ENCODE data around the gene RTKN. TPM values are rescaled to one million over a fixed set of nuclear protein-coding genes. Genes with fewer than 3 reads are reported as not detected.
"Not testable (repeated sequence)": the region's sequence is repeated elsewhere in the genome, so short reads cannot be mapped to it uniquely, and the experiment has no call there.

RTKN gene
- total and polyA plus RNA-seq, 12 donors: 7.4 to 35.6 (median 14.1) TPM

GRCh38 chr2:74462786-74463105, 21.0 kb upstream of the RTKN start:
- peaks cover 0 to 20% of the 10 kb centered on the region in 2 donors for H3K36me3 ChIP-seq (replicated peaks in 1 of 2)
- intact Hi-C loops (cut with DNase I): no loop called here
- no peak for DNase-seq
- H3K9me3 ChIP-seq (replicated peaks in 1 of 3): no peaks in the 10 kb centered on the region
- H3K4me3 ChIP-seq: no peak overlapping the region
- H3K27ac ChIP-seq: no peak overlapping the region
- no peak for TF ChIP-seq POLR2A (IDR thresholded peaks at IDR 0.05)
- TF ChIP-seq CTCF (IDR thresholded peaks at IDR 0.05): no peak
- 74 to 89% (median 79%) methylated on average over 4 of the region's 4 CpGs for WGBS, 4 donors
- H3K4me1 ChIP-seq (replicated peaks in 1 of 2): peaks cover 13 to 25% of the 10 kb centered on the region in 2 donors
- H3K27me3 ChIP-seq: no peaks in the 10 kb centered on the region

GRCh38 chr2:74462054-74462785, 20.5 kb upstream of the RTKN start:
- intact Hi-C loops (cut with DNase I): no loop called here
- no peak for TF ChIP-seq CTCF (IDR thresholded peaks at IDR 0.05)
- no peak for TF ChIP-seq POLR2A (IDR thresholded peaks at IDR 0.05)
- Histone ChIP-seq H3K4me1 (replicated peaks in 1 of 2) (peaks cover 13 to 25% of the 10 kb centered on the region in 2 donors), H3K36me3 (replicated peaks in 1 of 2) (peaks cover 0 to 20% of the 10 kb centered on the region in 2 donors), H3K27me3 (no peaks in the 10 kb centered on the region), H3K4me3 (no peak overlapping the region), H3K27ac (no peak overlapping the region), H3K9me3 (replicated peaks in 1 of 3) (no peaks in the 10 kb centered on the region)
- WGBS, 4 donors: 90 to 92% (median 91%) methylated on average over 14 to 20 of the region's 20 CpGs
- DNase-seq: no peak

GRCh38 chr2:74461187-74462053, 19.7 kb upstream of the RTKN start:
- no peaks in the 10 kb centered on the region for H3K9me3 ChIP-seq (replicated peaks in 1 of 3)
- TF ChIP-seq CTCF (IDR thresholded peaks at IDR 0.05) (peak in 1 of 6 experiments; percentile 17), POLR2A (IDR thresholded peaks at IDR 0.05) (no peak)
- 89 to 96% (median 92%) methylated on average over 18 to 27 of the region's 27 CpGs for WGBS, 4 donors
- peaks cover 13 to 32% of the 10 kb centered on the region in 2 donors for H3K4me1 ChIP-seq (replicated peaks in 1 of 2)
- no peak overlapping the region for H3K27ac ChIP-seq
- intact Hi-C loops (cut with DNase I): no loop called here
- H3K27me3 ChIP-seq: no peaks in the 10 kb centered on the region
- DNase-seq: no peak
- H3K36me3 ChIP-seq (replicated peaks in 1 of 2): peaks cover 0 to 20% of the 10 kb centered on the region in 2 donors
- no peak overlapping the region for H3K4me3 ChIP-seq

DNA sequence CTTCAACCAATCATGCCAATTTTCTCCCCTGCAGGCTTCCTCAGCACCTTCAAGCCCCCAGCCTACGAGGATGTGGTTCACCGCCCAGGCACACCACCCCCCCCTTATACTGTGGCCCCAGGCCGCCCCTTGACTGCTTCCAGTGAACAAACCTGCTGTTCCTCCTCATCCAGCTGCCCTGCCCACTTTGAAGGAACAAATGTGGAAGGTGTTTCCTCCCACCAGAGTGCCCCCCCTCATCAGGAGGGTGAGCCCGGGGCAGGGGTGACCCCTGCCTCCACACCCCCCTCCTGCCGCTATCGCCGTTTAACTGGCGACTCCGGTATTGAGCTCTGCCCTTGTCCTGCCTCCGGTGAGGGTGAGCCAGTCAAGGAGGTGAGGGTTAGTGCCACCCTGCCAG, 18.4 kb upstream of the RTKN start:
- H3K27me3 ChIP-seq; H3K9me3 ChIP-seq (replicated peaks in 1 of 3); H3K27ac ChIP-seq; H3K4me3 ChIP-seq; intact Hi-C loops (cut with DNase I); DNase-seq: not testable (repeated sequence)
- H3K36me3 ChIP-seq (replicated peaks in 1 of 2): peaks cover 0 to 20% of the 10 kb centered on the region in 2 donors
- peaks cover 18 to 40% of the 10 kb centered on the region in 2 donors for H3K4me1 ChIP-seq (replicated peaks in 1 of 2)
- WGBS, 4 donors: 71 to 83% (median 76%) methylated on average over 5 to 10 of the region's 10 CpGs

GRCh38 chr2:74459503-74460118, 17.9 kb upstream of the RTKN start:
- WGBS, 4 donors: 73 to 87% (median 77%) methylated on average over 10 to 13 of the region's 13 CpGs
- H3K27me3 ChIP-seq; H3K4me3 ChIP-seq; DNase-seq; H3K9me3 ChIP-seq (replicated peaks in 1 of 3); H3K27ac ChIP-seq; intact Hi-C loops (cut with DNase I): not testable (repeated sequence)
- Histone ChIP-seq H3K36me3 (replicated peaks in 1 of 2) (peaks cover 0 to 20% of the 10 kb centered on the region in 2 donors), H3K4me1 (replicated peaks in 1 of 2) (peaks cover 19 to 40% of the 10 kb centered on the region in 2 donors)

All from adrenal gland (tissue), 12 donors.